GM12878 (cell line): ENCODE data around the gene RECK. TPM values are rescaled to one million over a fixed set of nuclear protein-coding genes. Genes with fewer than 3 reads are reported as not detected.

Experiments
- ASH2L ChIP-seq: fragments of 300-600, 200-600 bp; sonication (generic); IDR thresholded peaks from 2 replicates; pipeline ENCODE4 v1.6.1; 2017; ENCODE audit warnings: low read depth, mild to moderate bottlenecking, borderline replicate concordance
- CEBPZ ChIP-seq: fragments of 150-350 bp; IDR thresholded peaks from 2 replicates; pipeline ENCODE4 v1.6.1; 2016; ENCODE audit warnings: low read depth, low read length
- ELK1 ChIP-seq: IDR thresholded peaks from 2 replicates; pipeline ENCODE4 v1.6.1; 2012; ENCODE audit warnings: low read depth, low read length, improper control_type of control experiment
- KLF5 ChIP-seq: fragments of 450-650 bp; IDR thresholded peaks from 2 replicates; pipeline ENCODE4 v1.6.1; 2014; ENCODE audit warnings: mild to moderate bottlenecking; ENCODE audit not compliant: partially characterized antibody
- NRF1 ChIP-seq: conservative IDR thresholded peaks from 2 replicates; pipeline ENCODE4 v1.6.1; 2011; ENCODE audit warnings: mild to moderate bottlenecking, low read depth, low read length, improper control_type of control experiment
- RELB ChIP-seq: fragments of 450-650 bp; IDR thresholded peaks from 2 replicates; pipeline ENCODE4 v1.6.1; 2017; ENCODE audit warnings: low read depth, mild to moderate bottlenecking, moderate library complexity
- RFX5 ChIP-seq: IDR thresholded peaks from 2 replicates; pipeline ENCODE4 v1.6.1; 2011; ENCODE audit warnings: low read depth, low read length, improper control_type of control experiment
- polyA plus RNA-seq, 11 experiments: library from polyadenylated mRNA; depleted of rRNA in 4 of 11; unstranded in 6 of 11; stranded (reverse) in 5 of 11; fragments of >200 nt; fragmentation: Nextera tagmentation in 4 of 11; fragmentation: Illumina TruSeq in 1 of 11; extraction: Ambion mirVana in 4 of 11; extraction: Trizol in 1 of 11; gene quantifications; 1 replicate in 1 of 11; 2 replicates in 10 of 11; pipeline versions ENCODE4 v1.2.1 to v1.2.3, GENCODE V29; 2011 to 2016; ENCODE audit warnings: inconsistent platforms in 2 of 11, missing spikeins in 2 of 11, low read depth in 1 of 11
- total RNA-seq, 4 experiments: library from RNA; depleted of rRNA in 3 of 4; stranded (reverse); fragments of >200 nt in 3 of 4; fragmentation: Illumina TruSeq in 1 of 4; extraction: Trizol in 1 of 4; gene quantifications; 2 replicates each; pipeline versions ENCODE4 v1.2.1 to v1.2.3, GENCODE V29; 2013 to 2021

Gene RECK
- total and polyA plus RNA-seq, 10 of the 15 experiments (the other 5 are each of a cell fraction or from before 2014, with no cell fraction given): 0.02 to 0.40 (median 0.13) TPM

- TF ChIP-seq RELB (no peak), KLF5 (no peak), NRF1 (no peak), ASH2L (no peak), CEBPZ (no peak), ELK1 (no peak), RFX5 (no peak)
Observed at GRCh38 chr9:36137392-36138004, 100.8 kb downstream of the RECK start (continued).
